Osteoblast (primary cell): Measurements from ENCODE around the gene OTC. TPM values are rescaled to one million over a fixed set of nuclear protein-coding genes. Genes with fewer than 3 reads are reported as not detected.

ENCODE experiments used
- DNase-seq: peaks from one replicate; pipeline ENCODE4 v3.0.0; 2011; ENCODE audit warnings: low spot score, mixed read lengths; ENCODE audit not compliant: insufficient read length; ENCODE audit errors: missing footprints
- H2AFZ ChIP-seq: 2 replicates; pipeline ENCODE4 v1.6.0; 2011; ENCODE audit warnings: mild to moderate bottlenecking, low read length
- H3K27ac ChIP-seq: 2 replicates; pipeline ENCODE4 v1.5.1; 2011; ENCODE audit warnings: mild to moderate bottlenecking, low read depth, low read length, moderate library complexity
- H3K27me3 ChIP-seq: 2 replicates; pipeline ENCODE4 v1.6.0; 2012; ENCODE audit warnings: mild to moderate bottlenecking, control low read depth, inconsistent platforms, low read length, moderate library complexity; ENCODE audit not compliant: insufficient read depth
- H3K36me3 ChIP-seq: 2 replicates; pipeline ENCODE4 v1.5.1; 2011; ENCODE audit warnings: mild to moderate bottlenecking, low read length, control low read depth, moderate library complexity; ENCODE audit not compliant: insufficient read depth
- H3K4me1 ChIP-seq: 2 replicates; pipeline ENCODE4 v1.5.1; 2011; ENCODE audit warnings: mild to moderate bottlenecking, low read length, control low read depth, moderate library complexity; ENCODE audit not compliant: insufficient read depth
- H3K4me2 ChIP-seq: 2 replicates; pipeline ENCODE4 v1.6.0; 2011; ENCODE audit warnings: mild to moderate bottlenecking, low read length; ENCODE audit not compliant: insufficient read depth
- H3K4me3 ChIP-seq: fragments of 200-600 bp; sonication (generic); 3 replicates; pipeline ENCODE4 v1.5.1; 2012; ENCODE audit warnings: mild to moderate bottlenecking, low read length, inconsistent platforms; ENCODE audit not compliant: insufficient read depth
- H3K79me2 ChIP-seq: 2 replicates; pipeline ENCODE4 v1.6.0; 2012; ENCODE audit warnings: mild to moderate bottlenecking, low read length, control low read depth, inconsistent platforms; ENCODE audit not compliant: insufficient read depth
- H3K9me3 ChIP-seq: 2 replicates; pipeline ENCODE4 v1.5.1; 2011; ENCODE audit warnings: low read depth, low read length, control low read depth
- H4K20me1 ChIP-seq: 2 replicates; pipeline ENCODE4 v1.6.0; 2012; ENCODE audit warnings: mild to moderate bottlenecking, low read length, control low read depth; ENCODE audit not compliant: insufficient read depth
- total RNA-seq: library from RNA; depleted of rRNA; stranded (reverse); fragments of >200 nt; gene quantifications from 2 replicates; pipeline ENCODE4 v1.2.3, GENCODE V29; 2012
- TF ChIP-seq, protein P1 (sequence below): IDR thresholded peaks from 2 replicates; pipeline ENCODE4 v1.5.1; 2011; ENCODE audit warnings: mild to moderate bottlenecking, low read depth, low read length, moderate library complexity; ENCODE audit errors: extremely low read depth

The OTC gene
- total RNA-seq, 1 donor = not detected

DNA sequence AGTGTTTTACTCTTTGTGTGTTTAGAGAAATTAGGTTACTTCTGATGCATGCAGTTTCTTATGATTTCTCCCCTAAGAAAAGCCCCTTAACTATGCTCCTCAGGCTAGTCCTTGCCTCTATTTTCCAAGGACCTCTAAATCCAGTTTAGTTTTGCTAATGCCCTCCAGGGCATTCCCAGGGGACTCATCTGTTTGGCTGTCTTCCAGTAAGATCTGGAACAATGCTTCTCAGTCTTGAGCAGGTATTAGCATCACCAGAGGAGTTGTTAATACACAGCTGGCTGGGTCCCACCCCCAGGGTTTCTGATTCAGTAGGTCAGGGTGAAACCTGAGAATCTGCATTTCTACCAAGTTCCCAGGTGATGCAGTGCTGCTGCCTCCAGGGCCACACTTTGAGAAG lies 56.9 kb downstream of the OTC start:
- H3K79me2 ChIP-seq = no peaks in the 10 kb centered on the region
- H3K4me3 ChIP-seq = no peak overlapping the region
- no peaks in the 10 kb centered on the region for H4K20me1 ChIP-seq
- no peaks in the 10 kb centered on the region for H3K4me1 ChIP-seq
- no peaks in the 10 kb centered on the region for H3K36me3 ChIP-seq
- peaks cover 3% of the 10 kb centered on the region for H3K27me3 ChIP-seq
- H3K4me2 ChIP-seq = no peak overlapping the region
- no peaks in the 10 kb centered on the region for H3K9me3 ChIP-seq
- no peak overlapping the region for H2AFZ ChIP-seq
- DNase-seq = no peak
- H3K27ac ChIP-seq = no peak overlapping the region
- TF ChIP-seq, protein P1, sequence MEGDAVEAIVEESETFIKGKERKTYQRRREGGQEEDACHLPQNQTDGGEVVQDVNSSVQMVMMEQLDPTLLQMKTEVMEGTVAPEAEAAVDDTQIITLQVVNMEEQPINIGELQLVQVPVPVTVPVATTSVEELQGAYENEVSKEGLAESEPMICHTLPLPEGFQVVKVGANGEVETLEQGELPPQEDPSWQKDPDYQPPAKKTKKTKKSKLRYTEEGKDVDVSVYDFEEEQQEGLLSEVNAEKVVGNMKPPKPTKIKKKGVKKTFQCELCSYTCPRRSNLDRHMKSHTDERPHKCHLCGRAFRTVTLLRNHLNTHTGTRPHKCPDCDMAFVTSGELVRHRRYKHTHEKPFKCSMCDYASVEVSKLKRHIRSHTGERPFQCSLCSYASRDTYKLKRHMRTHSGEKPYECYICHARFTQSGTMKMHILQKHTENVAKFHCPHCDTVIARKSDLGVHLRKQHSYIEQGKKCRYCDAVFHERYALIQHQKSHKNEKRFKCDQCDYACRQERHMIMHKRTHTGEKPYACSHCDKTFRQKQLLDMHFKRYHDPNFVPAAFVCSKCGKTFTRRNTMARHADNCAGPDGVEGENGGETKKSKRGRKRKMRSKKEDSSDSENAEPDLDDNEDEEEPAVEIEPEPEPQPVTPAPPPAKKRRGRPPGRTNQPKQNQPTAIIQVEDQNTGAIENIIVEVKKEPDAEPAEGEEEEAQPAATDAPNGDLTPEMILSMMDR = no peak

DNA sequence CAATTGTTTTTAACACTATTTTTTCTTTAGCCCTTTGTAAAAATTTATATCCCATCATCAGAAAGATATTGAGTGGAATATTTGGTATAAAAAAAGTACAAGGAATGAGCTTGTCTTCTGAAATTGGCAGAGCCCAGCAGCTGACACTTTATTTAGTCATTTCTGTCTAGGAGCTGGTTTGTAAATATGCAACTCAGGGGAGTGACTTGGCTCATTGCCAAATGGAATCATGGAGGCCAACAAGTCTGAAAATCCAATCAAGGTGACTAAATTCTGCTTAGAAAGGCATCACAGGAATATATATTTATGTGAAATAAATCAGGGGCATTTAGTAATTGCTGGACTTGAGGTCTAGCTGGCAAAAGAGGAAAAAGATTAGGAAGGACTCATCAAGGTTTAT lies 74.4 kb downstream of the OTC start:
- Histone ChIP-seq H3K79me2 (no peaks in the 10 kb centered on the region), H3K4me2 (no peak overlapping the region), H3K36me3 (no peaks in the 10 kb centered on the region), H4K20me1 (no peaks in the 10 kb centered on the region), H3K4me3 (no peak overlapping the region), H3K9me3 (no peaks in the 10 kb centered on the region), H3K27ac (no peak overlapping the region), H3K4me1 (no peaks in the 10 kb centered on the region), H2AFZ (no peak overlapping the region), H3K27me3 (no peaks in the 10 kb centered on the region)
- TF ChIP-seq, protein P1 = no peak
- DNase-seq = no peak

DNA sequence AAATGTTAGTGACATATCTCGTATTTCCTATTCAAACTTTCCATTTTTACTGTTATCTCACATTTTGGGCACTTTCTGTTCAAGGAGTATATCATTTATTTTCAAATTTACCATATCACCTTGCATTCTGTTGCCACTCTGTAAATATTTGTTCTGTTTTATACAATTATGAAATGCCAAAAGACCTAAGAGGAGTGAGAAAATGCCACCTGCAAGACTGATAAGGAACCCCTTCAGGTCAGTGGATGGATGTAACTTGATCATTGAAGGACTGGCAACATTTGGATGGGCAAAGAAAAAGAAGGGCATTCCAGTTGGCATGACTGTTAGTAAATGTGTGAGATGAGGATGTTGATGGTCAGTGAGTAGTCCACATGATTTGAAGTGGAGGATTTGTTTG lies 79.1 kb downstream of the OTC start:
- H3K4me1 ChIP-seq = no peaks in the 10 kb centered on the region
- no peaks in the 10 kb centered on the region for H3K36me3 ChIP-seq
- no peak for DNase-seq
- H3K4me2 ChIP-seq = no peak overlapping the region
- no peaks in the 10 kb centered on the region for H3K9me3 ChIP-seq
- H3K27ac ChIP-seq = no peak overlapping the region
- no peaks in the 10 kb centered on the region for H4K20me1 ChIP-seq
- no peak overlapping the region for H3K4me3 ChIP-seq
- H3K27me3 ChIP-seq = no peaks in the 10 kb centered on the region
- no peaks in the 10 kb centered on the region for H3K79me2 ChIP-seq
- no peak overlapping the region for H2AFZ ChIP-seq
- TF ChIP-seq, protein P1 = no peak

DNA sequence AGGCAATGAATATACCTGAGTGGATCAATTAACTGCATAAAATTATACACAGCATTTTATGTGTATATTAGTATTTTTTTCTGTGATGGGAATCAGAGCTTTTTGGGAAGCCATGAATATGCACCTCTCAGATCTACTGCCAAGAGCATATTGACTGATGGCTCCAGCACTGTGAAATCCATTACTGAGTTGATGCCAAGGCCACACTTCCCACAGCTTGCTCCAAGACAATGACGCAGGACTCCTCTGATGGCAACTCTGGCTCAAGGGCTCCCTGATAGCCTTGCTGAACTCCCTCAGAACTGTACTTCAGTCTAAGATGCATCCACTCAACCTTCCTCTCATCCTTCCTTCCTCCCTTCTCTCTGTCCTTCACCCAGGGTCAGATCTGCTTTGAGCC lies 82.7 kb downstream of the OTC start:
- H3K27ac ChIP-seq = no peak overlapping the region
- TF ChIP-seq, protein P1 = no peak

More for the DNA sequence above, 82.7 kb downstream of the OTC start:
- no peaks in the 10 kb centered on the region for H4K20me1 ChIP-seq
- H3K9me3 ChIP-seq = no peaks in the 10 kb centered on the region
- H2AFZ ChIP-seq = no peak overlapping the region
- no peak for DNase-seq
- H3K4me1 ChIP-seq = no peaks in the 10 kb centered on the region
- H3K4me2 ChIP-seq = no peak overlapping the region
- no peaks in the 10 kb centered on the region for H3K27me3 ChIP-seq
- no peaks in the 10 kb centered on the region for H3K79me2 ChIP-seq
- no peaks in the 10 kb centered on the region for H3K36me3 ChIP-seq
- H3K4me3 ChIP-seq = no peak overlapping the region
